Thoracic aorta (tissue), 2 donors: Measurements from ENCODE around the gene RIN1. TPM values are rescaled to one million over a fixed set of nuclear protein-coding genes. Genes with fewer than 3 reads are reported as not detected.

Experiments used
- ATAC-seq: fragments of 150-250 bp; one replicate; pipeline ENCODE4 v1.8.0; 2017; ENCODE audit warnings: low read depth; ENCODE audit not compliant: insufficient number of reproducible peaks, low FRiP score
- DNase-seq: peaks from one replicate; pipeline ENCODE4 v3.0.0-alpha.2; 2020; ENCODE audit warnings: low spot score
- H3K27ac ChIP-seq, 2 donors: fragments of 200-600 bp; sonication (generic); 1 replicate in 1 of 2; 2 replicates in 1 of 2; pipeline ENCODE4 v1.5.1; 2016; ENCODE audit warnings: mild to moderate bottlenecking in 2 of 2, moderate library complexity in 2 of 2
- H3K27me3 ChIP-seq: fragments of 200-600 bp; sonication (generic); replicated peaks from 2 replicates; pipeline ENCODE4 v1.6.0; 2016; ENCODE audit warnings: mild to moderate bottlenecking; ENCODE audit not compliant: insufficient read depth
- H3K36me3 ChIP-seq: fragments of 200-600 bp; sonication (generic); one replicate; pipeline ENCODE4 v1.5.1; 2016
- H3K4me1 ChIP-seq, 2 donors: fragments of 200-600 bp; sonication (generic); 1 replicate in 1 of 2; 2 replicates in 1 of 2; pipeline versions ENCODE4 v1.5.1 to v1.6.0; 2016; ENCODE audit warnings: low read depth in 2 of 2, mild to moderate bottlenecking in 1 of 2; ENCODE audit not compliant: control insufficient read depth in 1 of 2
- H3K4me3 ChIP-seq: fragments of 200-600 bp; sonication (generic); 2 replicates; pipeline ENCODE4 v1.5.1; 2016; ENCODE audit warnings: mild to moderate bottlenecking
- H3K9me3 ChIP-seq: fragments of 200-600 bp; sonication (generic); 2 replicates; pipeline ENCODE4 v1.5.1; 2016
- total RNA-seq, 2 donors: library from RNA; depleted of rRNA; stranded (reverse); fragments of >200 nt; gene quantifications; one replicate each; pipeline versions ENCODE4 v1.1.0 to v1.2.3, GENCODE V29; 2016
- TF ChIP-seq, protein P1 (sequence below): fragments of 200-600 bp; sonication (generic); IDR thresholded peaks from one replicate; pipeline ENCODE4 v1.5.1; 2019; ENCODE audit warnings: antibody characterized with exemption

The RIN1 gene
- total RNA-seq, 2 donors from 2014 or later: 7.7 to 7.8 TPM

DNA sequence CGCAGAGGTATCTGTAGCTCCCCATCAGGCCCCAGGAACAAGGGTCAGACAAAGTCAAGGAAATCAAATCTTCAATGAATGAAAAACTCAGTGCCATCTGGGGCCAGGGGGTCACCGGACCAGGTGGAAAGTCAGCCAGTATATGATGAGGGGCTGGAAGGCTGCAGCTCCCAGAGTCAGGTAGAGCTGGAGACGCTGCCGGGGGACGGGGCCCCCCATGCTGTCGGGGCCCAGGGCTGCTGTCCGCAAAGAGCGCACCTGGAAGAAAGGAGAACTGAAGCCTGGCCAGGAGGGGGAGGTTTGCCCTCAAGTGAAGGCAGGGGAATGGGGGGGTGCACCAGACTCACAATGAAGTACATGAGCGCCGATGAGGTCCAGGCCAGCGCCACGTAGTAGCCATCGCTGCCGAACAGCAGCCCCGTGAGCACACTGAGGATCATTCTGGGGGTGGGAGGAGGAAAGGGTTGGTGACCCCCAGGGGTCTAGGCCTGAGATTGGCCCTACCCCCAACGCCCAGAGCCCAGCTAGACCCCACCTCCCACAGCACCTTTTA is 51.6 kb downstream of the RIN1 start:
- Histone ChIP-seq H3K36me3 (peaks cover 4% of the 10 kb centered on the region), H3K9me3 (no peaks in the 10 kb centered on the region), H3K27ac (no peak overlapping the region), H3K4me1 (peaks cover 15 to 34% of the 10 kb centered on the region in 2 donors), H3K27me3 (no peaks in the 10 kb centered on the region), H3K4me3 (no peak overlapping the region)
- DNase-seq (no peak), ATAC-seq (no peak)
- TF ChIP-seq, protein P1, sequence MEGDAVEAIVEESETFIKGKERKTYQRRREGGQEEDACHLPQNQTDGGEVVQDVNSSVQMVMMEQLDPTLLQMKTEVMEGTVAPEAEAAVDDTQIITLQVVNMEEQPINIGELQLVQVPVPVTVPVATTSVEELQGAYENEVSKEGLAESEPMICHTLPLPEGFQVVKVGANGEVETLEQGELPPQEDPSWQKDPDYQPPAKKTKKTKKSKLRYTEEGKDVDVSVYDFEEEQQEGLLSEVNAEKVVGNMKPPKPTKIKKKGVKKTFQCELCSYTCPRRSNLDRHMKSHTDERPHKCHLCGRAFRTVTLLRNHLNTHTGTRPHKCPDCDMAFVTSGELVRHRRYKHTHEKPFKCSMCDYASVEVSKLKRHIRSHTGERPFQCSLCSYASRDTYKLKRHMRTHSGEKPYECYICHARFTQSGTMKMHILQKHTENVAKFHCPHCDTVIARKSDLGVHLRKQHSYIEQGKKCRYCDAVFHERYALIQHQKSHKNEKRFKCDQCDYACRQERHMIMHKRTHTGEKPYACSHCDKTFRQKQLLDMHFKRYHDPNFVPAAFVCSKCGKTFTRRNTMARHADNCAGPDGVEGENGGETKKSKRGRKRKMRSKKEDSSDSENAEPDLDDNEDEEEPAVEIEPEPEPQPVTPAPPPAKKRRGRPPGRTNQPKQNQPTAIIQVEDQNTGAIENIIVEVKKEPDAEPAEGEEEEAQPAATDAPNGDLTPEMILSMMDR: no peak

DNA sequence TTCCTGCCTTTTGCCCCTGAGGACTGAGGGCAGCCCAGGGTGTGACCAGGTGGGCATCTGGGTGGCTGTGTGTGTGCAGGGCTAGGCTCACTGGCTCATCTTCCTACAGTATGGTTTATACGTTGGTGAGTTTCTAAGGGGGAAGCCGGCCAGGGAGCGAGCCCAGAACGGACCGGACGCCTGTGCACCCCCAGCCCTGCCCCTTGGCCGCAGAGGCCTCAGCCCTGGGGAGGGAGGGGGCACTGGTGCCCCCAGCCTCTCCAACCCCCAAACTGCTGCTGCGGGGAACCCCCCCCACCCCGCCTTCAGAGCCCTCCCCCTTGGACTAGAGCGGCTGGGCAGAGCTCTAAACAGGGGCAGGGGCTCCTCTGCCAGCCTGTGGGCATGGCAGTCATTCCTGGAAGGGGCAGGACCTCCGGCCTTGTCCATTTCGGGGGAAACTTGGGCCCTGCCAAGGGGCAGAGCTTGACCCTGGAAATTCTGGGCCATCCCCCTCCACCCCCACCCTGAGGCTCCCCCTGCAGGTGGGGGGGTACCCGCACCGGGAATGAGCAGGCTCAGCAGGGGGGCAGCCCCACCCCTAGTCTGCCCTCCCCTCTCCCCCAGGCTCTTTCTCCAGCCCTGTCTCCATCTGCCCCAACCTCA is 52.7 kb downstream of the RIN1 start:
- H3K4me1 ChIP-seq: peaks cover 14 to 33% of the 10 kb centered on the region in 2 donors
- no peak for ATAC-seq
- peaks cover 4% of the 10 kb centered on the region for H3K36me3 ChIP-seq
- no peak overlapping the region for H3K27ac ChIP-seq
- no peaks in the 10 kb centered on the region for H3K9me3 ChIP-seq
- H3K27me3 ChIP-seq: no peaks in the 10 kb centered on the region
- H3K4me3 ChIP-seq: no peak overlapping the region
- TF ChIP-seq, protein P1: no peak
- no peak for DNase-seq

DNA sequence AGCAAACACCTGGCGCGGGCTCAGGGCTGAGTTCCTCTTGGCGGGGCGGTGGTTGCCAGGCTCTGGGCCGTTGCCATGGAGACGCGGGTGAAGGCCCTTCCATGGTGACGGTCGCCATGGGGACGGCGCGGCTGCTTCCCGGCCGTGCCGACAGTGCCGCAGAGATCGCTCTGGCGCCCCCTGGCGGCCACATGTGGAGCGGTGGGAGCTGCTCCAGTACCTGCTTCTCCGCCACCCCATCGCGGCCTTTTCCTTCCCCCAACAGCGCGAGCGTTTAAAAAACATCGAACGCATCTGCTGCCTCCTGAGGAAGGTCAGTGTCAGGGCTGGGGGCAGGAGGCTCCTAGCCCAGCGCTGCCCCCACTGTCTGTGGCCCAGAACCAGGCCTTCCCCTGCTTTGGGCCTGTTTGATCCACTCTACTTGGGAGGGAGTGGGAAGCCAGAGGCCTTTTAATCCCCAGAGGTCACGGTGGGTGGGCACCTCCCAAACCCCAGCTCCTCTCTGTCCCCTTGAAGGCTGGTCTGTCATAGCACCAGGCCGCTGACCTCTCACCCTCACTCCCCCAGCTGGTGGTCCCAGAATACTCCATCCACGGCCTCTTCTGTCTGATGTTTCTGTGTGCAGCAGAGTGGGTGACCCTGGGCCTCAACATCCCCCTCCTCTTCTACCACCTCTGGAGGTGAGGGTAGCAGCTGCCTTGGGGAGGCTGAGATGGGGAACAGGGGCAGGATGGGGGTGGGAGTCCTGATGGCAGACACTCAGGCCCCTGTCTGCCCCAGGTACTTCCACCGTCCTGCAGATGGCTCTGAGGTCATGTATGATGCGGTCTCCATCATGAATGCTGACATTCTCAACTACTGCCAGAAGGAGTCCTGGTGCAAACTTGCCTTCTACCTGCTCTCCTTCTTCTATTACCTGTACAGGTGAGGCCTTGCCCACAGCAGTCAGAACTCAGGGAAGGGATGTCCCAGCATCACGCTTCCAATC is 53.5 kb downstream of the RIN1 start:
- Histone ChIP-seq H3K4me1 (peaks cover 8 to 27% of the 10 kb centered on the region in 2 donors), H3K36me3 (peaks cover 4% of the 10 kb centered on the region), H3K27ac (no peak overlapping the region), H3K27me3 (no peaks in the 10 kb centered on the region), H3K9me3 (no peaks in the 10 kb centered on the region), H3K4me3 (no peak overlapping the region)
- TF ChIP-seq, protein P1: peak; percentile 99
- DNase-seq (peak; percentile 95), ATAC-seq (peak; percentile 72)

Other genes with a start within 250 kb of the RIN1 start
- 10 to 100 TPM; 48.6 to 55.9 TPM for gene KLC2, start 78.7 kb downstream of the RIN1 start, total RNA-seq
- gene RAB1B, start 67.8 kb downstream of the RIN1 start, total RNA-seq: 10 to 100 TPM; 57.2 to 96.0 TPM
- not detected for gene CNIH2, start 58.3 kb downstream of the RIN1 start, total RNA-seq
- gene YIF1A, start 47.3 kb downstream of the RIN1 start, total RNA-seq: 100 to 1,000 TPM in 1 of 2 donors, 10 to 100 TPM in 1; 65.4 to 155 TPM
- gene TMEM151A, start 44.5 kb downstream of the RIN1 start, total RNA-seq: under 1 TPM in 1 of 2 donors, not detected in 1; 0.27 TPM
- gene CD248, start 19.4 kb downstream of the RIN1 start, total RNA-seq: 10 to 100 TPM; 22.9 to 32.4 TPM
- gene BRMS1, start 8.7 kb upstream of the RIN1 start, total RNA-seq: 10 to 100 TPM; 35.0 to 48.1 TPM
- 10 to 100 TPM; 15.7 to 34.1 TPM for gene B4GAT1, start 11.2 kb upstream of the RIN1 start, total RNA-seq
- gene SLC29A2, start 35.3 kb upstream of the RIN1 start, total RNA-seq: 1 to 10 TPM; 2.5 to 3.0 TPM
- 1 to 10 TPM; 4.2 to 6.6 TPM for gene NPAS4, start 84.6 kb upstream of the RIN1 start, total RNA-seq
- 10 to 100 TPM; 16.7 to 28.0 TPM for gene MRPL11, start 102.4 kb upstream of the RIN1 start, total RNA-seq
- 10 to 100 TPM; 29.1 to 47.1 TPM for gene PELI3, start 130.5 kb upstream of the RIN1 start, total RNA-seq
- gene DPP3, start 144.0 kb upstream of the RIN1 start, total RNA-seq: 10 to 100 TPM; 20.2 to 22.2 TPM
- gene BBS1, start 174.2 kb upstream of the RIN1 start, total RNA-seq: 100 to 1,000 TPM in 1 of 2 donors, 10 to 100 TPM in 1; 90.3 to 114 TPM
- gene ZDHHC24, start 209.6 kb upstream of the RIN1 start, total RNA-seq: 10 to 100 TPM; 10.2 to 15.7 TPM
- not detected for gene ACTN3, start 210.5 kb upstream of the RIN1 start, total RNA-seq
- gene CTSF, start 232.2 kb upstream of the RIN1 start, total RNA-seq: 100 to 1,000 TPM; 122 to 195 TPM